Inferior parietal cortex (tissue), 1 donor: ENCODE data around the gene AKAP13.

ENCODE experiments used
- DNase-seq: peaks from one replicate; pipeline ENCODE4 v3.0.0-alpha.2; 2016; ENCODE audit errors: extremely low spot score

AKAP13 gene

DNA sequence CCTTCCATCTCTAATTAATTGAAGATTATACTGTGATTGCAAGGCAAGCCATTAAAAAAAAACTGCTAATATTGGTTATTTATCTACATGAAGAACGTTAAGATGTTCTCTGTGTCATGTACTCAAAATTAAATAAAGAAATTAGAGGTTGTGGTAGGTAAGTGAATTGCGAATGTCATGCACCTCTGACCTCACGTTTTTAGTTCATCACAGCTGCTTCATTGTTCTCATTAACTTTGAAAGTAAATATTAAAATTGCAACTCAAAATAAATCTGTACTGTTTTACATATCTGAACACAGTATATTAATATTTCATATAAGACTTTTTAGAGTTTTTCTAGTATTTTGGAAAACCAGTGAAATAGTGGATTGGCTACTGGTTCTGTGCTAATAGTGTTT, 320.4 kb downstream of the AKAP13 start:
- no peak for DNase-seq

DNA sequence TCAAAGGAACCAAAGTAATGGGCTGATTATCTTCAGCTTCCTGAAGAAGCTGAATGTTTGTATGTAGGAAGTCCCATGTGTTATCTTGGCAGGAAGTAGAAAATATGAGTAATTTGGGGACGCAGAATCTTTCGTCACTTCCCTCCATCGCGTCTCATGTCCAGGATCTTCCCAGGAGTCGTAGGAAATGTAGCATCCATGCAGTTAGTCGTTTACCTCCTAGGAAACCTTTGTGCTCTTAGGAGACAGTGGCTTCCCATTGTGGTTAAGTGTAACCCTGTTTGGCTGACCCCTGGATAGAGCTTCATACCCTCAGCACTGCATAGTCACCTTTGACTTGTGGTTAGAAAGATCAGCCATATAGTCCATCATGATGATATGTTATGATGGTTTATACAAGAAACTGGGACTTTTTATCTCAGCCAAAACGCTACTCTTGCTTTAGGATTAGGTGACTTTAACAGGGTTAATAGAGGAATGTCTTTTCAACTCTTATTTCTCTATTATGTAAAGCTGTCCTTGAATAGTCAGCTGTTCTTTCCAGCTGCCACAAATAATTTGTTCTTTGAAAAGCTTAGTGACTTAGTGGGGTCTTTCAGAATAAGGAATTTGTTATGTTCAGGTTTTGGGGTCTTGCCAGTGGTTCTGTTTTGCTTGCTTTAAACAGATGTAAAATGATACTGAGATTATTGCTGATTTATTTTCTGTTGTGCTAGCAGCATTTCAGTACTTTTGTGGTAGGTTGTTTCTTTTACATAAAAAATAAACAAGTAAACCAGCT, 322.1 kb downstream of the AKAP13 start:
- no peak for DNase-seq

DNA sequence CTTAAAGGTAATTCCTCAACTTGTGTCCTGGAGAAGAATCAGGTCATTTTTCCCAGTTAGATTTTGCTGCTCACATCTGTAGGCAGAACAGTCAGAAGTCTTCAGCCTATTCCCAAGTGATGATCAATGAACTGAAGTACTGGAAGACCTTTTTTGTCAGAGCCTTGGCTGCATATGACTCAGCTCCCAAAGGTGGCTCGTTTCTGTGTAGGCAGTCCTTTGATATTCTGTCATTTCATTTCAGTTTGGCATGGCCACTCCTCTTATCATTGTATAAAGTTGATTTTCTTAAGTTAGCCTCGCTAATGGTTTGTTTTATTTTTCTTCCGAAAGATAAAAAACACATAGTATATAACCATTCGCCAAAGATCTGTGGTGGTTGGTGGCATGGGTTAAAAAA, 323.7 kb downstream of the AKAP13 start:
- DNase-seq: no peak

DNA sequence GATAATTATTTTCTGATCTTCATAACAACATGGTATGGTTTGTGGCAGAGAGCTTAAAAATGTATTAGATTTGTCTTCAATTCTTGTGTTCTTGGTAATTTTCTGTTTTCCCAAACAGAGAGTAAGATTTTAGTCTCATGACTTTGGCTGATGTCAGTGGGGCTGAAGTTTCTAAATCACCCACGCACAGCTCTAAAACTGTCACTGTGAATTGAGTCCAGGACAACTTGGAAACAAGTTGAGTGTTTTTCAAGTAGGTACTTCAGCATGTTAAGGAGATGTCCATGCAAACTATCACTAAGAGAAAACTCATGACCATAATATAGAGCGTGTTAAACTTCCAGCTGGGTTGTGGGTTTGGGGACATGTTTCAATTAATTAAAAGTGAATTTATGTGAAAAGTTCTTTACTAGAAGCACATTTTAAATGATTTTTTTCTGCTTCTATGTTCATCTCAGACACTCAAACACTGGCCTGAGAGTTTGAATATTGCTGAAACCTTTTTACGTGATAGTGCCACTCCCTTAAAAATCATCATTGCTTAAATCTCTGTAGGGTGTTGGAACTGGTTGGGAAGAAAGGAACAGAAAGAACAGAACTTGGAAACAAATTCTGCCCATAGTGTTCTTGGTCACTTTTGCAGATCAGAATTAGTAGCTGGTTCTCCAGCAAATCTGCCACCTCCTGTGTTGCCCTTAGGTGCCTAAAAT, 324.5 kb downstream of the AKAP13 start:
- DNase-seq: no peak

DNA sequence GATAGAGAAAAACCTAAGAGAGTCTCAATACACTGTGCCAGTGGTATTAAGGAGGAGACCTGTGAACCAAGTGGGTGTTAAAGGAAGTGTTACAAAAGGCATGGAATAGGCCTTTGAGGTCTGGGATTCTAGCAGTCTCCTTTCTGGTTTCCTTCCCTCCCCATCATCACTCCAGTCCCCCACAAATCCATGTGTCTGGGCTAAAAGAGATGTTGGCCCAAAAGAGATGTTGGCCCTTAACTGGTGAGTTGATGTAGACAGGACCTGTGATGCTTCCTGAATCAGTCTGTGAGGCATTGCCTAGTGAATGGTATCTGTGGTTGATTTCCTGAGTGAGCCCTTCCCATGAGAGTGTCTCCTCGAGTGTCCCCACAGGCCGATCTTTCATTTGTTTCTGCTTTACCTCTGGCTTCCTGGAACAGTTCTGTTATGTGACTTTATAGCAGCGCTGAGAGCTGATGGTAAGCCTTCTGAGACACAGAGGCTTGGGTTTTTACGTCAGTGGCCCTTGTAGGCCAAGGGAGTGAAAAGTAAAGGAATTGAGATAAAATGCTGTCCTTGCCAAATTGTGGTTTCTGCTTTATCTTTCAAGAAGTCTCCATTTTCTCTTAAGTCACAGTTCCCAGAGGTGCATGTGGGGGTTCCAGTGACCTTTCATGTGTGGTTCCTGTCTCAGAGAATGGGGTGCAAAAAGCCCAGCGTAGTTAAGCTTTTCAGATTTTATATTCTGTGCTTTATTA, 326.5 kb downstream of the AKAP13 start:
- DNase-seq: no peak

DNA sequence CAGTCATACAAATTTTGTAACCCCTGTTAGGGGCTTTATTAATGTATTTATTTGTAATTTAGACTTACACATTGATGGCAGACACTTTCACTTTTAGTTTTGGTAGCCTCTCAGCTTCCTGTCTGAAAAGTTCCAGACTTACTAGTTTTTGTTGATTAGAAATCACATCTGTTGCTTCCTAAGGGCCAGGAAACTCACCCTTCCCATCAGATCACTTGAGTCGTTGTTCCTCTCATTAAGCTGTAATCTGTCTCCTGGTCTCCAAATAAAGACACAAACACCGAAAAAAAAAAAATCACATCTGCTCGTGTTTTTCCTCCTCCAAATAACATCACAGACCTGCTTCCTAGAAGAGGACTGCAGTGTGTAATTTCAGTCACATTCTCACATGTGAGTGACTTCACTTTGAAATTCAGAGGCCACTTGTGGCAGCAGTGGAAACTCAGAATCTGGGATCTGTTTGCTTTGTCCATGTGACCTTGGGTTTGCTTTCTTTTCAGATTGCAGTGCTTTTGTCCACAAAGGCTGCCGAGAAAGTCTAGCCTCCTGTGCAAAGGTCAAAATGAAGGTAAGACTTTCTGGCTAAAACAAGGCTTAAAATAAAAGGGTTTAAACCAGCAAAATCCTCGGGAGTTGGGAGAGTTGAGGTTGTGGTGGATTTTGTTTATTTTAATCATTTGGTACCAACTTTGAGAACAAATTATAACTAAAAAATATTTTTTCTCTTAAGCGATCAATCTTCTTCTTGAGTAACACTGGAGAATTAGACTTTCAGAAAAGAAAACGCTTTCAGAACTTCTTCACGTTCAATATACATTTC, 327.3 kb downstream of the AKAP13 start:
- no peak for DNase-seq

DNA sequence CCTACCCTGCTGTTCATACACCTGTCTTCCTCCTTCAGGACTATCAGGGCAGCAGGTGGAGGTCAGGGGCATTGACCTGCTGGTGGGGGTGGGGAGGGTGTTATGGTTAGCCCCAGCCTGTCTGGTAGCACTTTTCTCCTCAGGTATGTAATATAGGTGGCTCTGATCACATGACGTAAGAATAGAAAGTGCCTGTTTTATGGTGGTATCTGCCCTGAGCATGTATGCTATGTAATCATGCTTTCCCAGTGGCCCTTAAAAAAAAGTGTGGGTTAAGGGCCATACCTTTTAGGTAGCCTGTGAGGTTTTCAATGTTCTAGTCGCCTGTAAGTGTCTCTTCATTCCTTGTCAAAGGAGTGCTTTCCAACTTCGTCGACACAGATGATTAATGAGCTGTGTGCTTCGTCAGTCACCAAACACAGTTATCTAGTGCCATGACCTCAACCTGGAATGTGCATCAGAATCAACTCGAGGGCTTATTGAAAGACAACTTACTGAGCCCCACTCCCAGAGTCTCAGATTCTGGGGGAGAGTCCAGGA, 328.1 kb downstream of the AKAP13 start:
- DNase-seq: no peak

DNA sequence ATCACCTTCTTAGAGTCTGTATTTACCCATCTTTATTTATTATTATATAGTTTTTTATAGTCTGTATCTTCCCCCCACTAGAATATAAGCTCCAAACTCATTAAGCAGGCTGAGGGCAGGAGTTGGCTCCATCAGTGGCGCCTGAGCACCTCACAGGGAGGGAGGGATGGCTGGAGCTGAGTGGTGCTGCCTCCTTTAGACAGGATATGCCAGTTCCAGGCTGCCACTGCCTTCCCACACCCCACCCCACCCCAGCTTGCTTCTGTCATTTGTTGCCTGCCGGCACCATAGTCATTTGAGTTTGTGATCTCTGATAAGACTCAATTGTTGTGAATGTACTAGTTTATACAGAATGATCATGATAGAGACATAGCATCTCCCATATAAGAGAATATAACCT, 328.8 kb downstream of the AKAP13 start:
- DNase-seq: no peak

DNA sequence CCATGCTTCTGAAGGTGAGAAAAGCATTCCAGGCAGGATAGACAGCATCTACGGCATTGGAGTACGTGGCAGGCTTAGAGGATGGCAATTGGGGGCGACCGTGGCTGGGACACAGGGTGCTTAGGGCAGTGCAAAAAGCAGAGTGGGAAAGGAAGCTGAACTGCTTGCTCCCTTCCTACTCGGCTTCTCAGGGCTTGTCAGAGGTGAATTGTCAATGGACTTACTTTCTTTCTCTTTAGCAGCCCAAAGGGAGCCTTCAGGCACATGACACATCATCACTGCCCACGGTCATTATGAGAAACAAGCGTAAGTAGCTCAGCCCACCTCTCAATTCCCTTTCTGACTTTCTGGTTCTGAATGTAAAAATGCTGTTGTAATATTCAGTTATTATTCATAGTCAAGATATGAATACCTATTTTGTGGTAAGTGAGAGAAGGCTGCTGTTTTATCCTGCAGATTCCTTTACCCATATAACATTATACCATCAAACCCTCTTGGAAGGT, 330.0 kb downstream of the AKAP13 start:
- DNase-seq: no peak

DNA sequence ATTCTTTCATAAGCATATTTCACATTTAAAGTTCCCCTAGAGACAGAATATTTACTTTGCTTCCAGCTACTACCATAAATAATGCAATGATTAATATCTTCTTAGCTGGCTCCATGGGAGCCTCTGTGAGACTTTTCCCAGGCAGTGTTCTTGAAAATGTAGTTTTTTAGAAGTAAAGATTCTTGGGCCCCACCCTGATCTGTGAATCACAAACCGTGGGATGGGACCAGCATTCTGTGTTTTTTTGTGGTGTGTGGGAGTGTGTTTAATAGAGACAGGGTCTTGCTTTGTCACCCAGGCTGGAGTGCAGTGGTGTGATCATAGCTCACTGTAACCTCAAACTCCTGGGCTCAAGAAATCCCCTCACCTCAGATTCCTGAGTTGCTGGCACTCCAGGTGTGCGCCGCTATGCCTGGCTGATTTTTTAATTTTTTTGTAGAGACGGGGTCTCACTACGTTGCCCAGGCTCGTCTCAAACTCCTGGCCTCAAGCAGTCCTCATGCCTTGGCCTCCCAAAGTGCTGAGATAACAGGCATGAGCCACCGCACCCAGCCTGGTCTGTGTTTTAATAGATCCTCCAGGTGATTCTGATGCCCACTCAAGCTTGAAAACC, 331.3 kb downstream of the AKAP13 start:
- DNase-seq: no peak

DNA sequence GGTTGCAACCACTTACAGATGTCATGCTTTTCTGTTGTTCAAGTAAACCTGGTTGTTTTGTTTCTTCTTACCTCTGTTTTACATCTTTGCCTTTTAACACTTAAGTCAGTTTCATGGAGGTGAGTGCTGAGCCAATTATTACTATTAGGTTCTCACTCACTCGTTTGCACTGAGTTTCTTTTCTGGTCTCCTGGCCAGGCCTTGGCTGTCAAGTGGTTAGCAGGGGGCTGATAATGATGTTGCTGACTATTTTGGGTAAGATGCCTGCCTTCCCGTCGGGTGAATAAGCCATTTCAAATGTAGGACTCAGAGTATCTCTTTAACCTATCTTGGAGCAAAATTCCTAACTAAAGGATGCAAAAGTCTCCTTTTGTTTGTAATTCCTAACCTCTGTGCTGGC, 335.9 kb downstream of the AKAP13 start:
- DNase-seq: no peak

DNA sequence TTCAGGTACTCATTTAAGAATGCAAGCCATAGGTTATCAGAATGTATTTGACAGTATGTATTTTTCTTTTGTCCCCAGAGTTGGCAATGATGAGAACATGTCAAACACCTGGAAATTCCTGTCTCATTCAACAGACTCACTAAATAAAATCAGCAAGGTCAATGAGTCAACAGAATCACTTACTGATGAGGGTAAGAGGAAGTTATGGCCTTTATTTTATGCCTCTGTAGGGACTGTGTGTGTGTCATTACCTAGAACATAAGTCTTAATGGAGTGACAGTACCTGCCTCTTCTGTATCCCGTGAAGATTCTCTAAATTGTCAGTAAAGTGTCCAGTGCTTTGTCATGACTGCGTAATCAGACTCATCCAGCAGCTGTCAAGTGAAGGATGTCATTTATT, 336.8 kb downstream of the AKAP13 start:
- DNase-seq: no peak

DNA sequence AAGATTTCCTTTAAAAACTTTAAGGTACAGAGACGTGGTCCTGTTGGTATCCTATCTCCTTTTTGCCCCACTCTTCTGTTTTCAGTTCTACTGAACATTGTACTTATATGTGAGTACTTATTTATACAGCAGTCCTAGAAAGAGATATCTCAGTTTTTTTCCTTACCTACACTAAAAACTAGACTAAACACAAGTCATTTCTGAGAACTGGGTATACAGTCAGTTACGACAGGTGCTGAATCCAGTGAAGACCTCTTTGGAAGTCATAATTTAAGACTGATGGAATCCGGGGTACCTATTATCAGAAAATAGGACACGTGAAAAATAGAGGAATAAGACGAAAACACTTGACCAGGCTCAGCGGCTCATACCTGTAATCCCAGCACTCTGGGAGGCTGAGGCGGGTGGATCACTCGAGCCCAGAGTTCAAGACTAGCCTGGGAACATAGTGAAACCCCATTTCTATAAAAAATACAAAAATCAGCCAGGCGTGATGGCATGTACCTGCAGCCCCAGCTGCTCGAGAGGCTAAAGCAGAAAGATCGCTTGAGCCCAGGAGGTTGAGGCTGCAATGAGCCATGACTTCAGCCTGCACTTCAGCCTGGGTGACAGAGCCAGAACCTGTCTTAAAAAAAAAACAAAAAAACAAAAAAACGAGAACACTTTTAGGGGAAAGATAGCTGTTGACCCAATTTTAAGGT, 338.0 kb downstream of the AKAP13 start:
- no peak for DNase-seq

DNA sequence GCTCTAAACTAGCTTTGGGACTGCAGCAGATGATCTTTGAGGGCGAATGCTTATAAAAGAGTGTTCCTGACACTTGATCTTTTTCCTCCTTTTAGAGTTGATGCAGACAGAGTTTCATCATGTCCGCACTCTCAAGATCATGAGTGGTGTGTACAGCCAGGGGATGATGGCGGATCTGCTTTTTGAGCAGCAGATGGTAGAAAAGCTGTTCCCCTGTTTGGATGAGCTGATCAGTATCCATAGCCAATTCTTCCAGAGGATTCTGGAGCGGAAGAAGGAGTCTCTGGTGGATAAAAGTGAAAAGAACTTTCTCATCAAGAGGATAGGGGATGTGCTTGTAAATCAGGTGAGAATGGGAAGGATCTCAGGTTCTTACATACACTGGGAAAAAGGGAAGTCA, 338.6 kb downstream of the AKAP13 start:
- no peak for DNase-seq

DNA sequence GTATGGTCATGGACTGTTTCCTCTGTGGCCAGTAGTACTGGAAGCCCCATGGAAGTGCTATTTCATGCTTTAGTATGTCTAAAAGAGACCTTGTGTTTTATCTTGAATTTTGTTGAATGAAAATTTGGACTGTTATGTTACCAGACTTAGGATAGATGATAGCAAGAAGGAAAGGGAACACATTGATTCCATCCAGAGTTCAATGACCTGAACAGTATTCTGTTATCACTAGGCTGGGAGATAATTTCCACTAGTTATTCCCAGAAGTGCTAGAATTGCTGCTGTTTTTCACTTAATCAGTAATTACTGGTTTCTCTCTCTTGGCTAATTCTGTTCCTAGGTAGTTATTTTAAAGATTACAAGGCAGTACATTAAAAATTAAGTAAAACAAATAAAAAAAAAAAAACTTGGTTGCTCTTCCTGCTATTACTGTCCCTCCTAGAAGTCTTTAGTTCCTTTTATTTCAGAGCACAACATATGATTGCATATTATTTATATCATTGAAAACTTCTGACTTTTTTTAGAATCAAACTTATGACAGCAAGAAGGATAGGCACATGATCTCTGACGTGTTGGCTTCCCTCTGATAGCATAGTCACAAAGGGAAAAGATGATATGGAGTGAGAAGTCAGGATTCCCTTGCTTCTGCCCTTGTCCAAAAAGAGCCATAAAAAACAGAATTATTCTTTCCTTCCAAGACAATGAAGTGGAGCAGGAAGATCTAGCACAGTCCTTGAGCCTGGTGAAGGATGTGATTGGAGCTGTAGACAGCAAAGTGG, 342.2 kb downstream of the AKAP13 start:
- DNase-seq: no peak

DNA sequence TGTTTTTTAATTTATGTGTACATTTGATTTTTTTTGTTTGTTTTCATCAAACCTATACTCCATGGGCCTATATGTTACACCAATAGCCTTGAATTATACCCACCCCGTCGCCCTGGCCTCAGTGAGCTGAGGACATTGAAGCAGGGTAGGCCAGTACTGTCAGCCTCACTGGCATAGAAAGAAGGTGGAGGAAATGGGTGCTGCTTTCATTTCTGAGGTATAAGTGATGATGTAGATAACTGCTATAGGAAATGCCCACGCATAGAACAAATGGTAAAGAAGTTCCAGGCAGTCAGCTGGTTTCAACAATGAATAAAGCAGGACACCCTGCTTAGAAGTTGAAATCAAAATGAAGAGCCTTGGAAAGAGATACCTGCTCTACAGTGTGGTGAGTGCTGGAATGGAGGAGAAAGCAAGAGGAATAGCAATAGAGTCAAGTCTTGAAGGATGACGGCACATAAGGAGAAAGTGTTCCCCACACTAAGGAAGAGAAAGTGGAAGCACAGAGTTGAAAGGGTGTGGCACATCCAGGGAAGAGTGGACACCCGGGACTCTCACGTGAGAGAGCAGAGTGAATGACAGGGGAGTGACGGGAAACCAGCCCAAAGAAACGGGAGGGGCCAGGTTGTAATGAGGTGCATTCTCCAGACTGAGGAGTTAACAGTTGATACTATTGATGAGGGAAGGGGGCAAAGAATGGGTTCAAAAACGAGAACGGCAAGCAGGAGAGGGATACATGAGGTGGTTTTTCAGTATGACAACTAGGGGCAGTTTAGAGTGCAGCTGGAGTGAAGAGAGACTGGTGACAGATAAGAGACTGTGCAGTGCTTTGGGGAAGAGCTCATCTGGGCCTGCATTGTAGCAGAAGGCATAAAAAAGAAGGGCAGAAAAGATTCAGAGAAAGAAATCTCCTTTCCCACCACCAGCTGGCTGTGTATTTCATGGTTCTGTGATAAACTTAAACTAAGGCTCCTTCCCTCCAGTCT, 343.9 kb downstream of the AKAP13 start:
- no peak for DNase-seq

DNA sequence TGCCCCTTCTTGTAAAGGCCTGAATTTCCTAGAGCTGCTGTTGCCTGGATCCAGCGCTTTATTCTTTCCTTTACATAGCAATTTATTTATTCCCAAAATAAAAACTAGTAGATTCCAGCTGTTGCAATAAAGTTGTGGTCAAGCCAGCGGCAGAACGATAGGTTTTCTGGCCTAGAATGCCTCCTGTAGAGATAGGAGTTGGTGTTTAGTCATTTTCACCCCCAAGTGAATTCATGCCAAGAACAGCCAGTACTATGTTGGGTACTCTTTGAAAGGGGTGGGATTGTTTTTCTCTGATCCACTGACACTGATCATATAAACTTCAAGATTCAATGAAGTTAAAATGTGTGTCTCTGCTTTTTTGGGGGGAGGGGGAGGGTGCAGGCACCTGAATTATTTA, 344.6 kb downstream of the AKAP13 start:
- no peak for DNase-seq

DNA sequence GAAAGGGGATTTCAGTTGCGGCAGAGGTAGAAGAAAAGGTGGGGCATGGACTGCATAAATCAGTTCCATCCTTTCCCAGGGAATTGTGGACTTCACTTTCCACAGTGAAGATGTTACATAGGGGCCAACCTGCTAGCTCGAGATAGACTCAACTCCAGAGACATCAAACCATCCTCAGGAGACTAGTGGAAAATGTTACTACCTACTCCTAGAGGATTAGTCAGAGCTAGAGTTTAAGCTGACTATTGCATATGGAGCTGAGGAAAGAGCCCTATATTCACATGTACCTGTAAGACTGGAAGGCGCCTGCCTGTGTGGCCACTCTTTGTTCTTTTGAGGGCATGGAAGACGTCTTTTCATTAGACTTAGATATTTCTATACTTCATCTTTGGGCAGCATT, 345.2 kb downstream of the AKAP13 start:
- DNase-seq: no peak
